ENCODE results near the gene ASIC2.

Gene ASIC2

GRCh38 chr17:33082529-33083173, 210.4 kb downstream of the ASIC2 start:
- ATAC-seq: no peak

DNA sequence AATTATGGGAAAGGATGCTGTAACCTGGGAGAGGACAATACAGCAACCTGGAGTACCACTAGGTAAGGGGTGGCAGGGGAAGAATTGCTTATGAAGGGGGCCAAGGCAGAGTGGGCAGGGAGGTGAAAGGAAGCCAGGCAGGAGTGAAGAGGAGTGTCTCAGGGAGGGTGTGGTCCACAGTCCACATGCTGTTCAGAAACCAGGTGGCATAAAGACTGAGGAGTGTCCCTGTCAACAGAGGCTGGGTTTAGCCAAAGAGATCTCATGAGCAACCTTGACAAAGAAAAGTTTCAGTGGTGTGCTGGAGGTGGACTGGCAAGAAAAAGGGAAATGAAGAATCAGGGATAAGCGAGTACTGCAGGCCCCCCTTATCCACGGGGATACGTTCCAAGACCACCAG, 213.0 kb downstream of the ASIC2 start:
- H3K27ac Mint-ChIP-seq: no peak overlapping the region
- no peaks in the 10 kb centered on the region for H3K4me1 Mint-ChIP-seq
- H3K4me3 Mint-ChIP-seq: no peak overlapping the region
- ATAC-seq (no peak), DNase-seq (ENCODE audit: low spot score in 2 of 2) (no peak)
- no peaks in the 10 kb centered on the region for H3K36me3 Mint-ChIP-seq
- no peaks in the 10 kb centered on the region for H3K9me3 Mint-ChIP-seq

More at GRCh38 chr17:33082529-33083173, 210.4 kb downstream of the ASIC2 start:
- Mint-ChIP-seq H3K36me3 (no peaks in the 10 kb centered on the region), H3K4me1 (no peaks in the 10 kb centered on the region), H3K4me3 (no peak overlapping the region), H3K27ac (no peak overlapping the region), H3K9me3 (no peaks in the 10 kb centered on the region)
- no peak for DNase-seq (ENCODE audit: low spot score in 2 of 2)

GRCh38 chr17:33079201-33079600, 213.9 kb downstream of the ASIC2 start:
- no peaks in the 10 kb centered on the region for H3K4me1 Mint-ChIP-seq
- no peaks in the 10 kb centered on the region for H3K36me3 Mint-ChIP-seq
- no peak overlapping the region for H3K4me3 Mint-ChIP-seq
- no peaks in the 10 kb centered on the region for H3K9me3 Mint-ChIP-seq
- no peak for DNase-seq (ENCODE audit: low spot score in 2 of 2)
- no peak for ATAC-seq
- H3K27ac Mint-ChIP-seq: no peak overlapping the region

DNA sequence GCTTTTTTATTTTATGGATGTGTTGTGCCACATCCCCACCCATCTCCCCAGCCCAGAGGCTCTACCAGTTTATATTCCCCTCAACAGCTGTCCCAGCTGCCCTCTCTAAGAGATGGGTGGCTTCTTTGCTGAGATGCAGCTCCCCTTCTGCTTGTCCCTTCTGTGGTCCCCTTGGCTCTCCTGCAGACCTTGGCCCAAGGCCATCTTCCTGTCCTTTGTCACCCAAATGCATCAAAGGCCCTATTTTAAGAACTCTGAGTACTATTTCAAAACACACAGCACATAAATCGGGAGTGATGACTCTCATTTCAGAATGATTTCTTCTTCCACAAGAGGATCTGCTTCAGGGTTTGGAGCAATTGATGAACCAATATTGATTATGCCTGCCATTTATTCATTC, 216.1 kb downstream of the ASIC2 start:
- Mint-ChIP-seq H3K4me1 (no peaks in the 10 kb centered on the region), H3K27ac (no peak overlapping the region), H3K4me3 (no peak overlapping the region), H3K36me3 (no peaks in the 10 kb centered on the region), H3K9me3 (no peaks in the 10 kb centered on the region)
- ATAC-seq: no peak
- no peak for DNase-seq (ENCODE audit: low spot score in 2 of 2)

GRCh38 chr17:33073416-33073815, 219.7 kb downstream of the ASIC2 start:
- H3K27ac Mint-ChIP-seq: no peak overlapping the region
- ATAC-seq: no peak
- no peaks in the 10 kb centered on the region for H3K36me3 Mint-ChIP-seq
- no peaks in the 10 kb centered on the region for H3K4me1 Mint-ChIP-seq
- H3K4me3 Mint-ChIP-seq: no peak overlapping the region
- H3K9me3 Mint-ChIP-seq: no peaks in the 10 kb centered on the region
- DNase-seq (ENCODE audit: low spot score in 2 of 2): no peak

GRCh38 chr17:33072421-33073161, 220.5 kb downstream of the ASIC2 start:
- no peaks in the 10 kb centered on the region for H3K36me3 Mint-ChIP-seq
- no peaks in the 10 kb centered on the region for H3K9me3 Mint-ChIP-seq
- ATAC-seq (no peak), DNase-seq (ENCODE audit: low spot score in 2 of 2) (no peak)
- H3K4me1 Mint-ChIP-seq: no peaks in the 10 kb centered on the region
- no peak overlapping the region for H3K4me3 Mint-ChIP-seq
- H3K27ac Mint-ChIP-seq: no peak overlapping the region

GRCh38 chr17:33071656-33072055, 221.4 kb downstream of the ASIC2 start:
- H3K27ac Mint-ChIP-seq: no peak overlapping the region
- ATAC-seq: no peak

DNA sequence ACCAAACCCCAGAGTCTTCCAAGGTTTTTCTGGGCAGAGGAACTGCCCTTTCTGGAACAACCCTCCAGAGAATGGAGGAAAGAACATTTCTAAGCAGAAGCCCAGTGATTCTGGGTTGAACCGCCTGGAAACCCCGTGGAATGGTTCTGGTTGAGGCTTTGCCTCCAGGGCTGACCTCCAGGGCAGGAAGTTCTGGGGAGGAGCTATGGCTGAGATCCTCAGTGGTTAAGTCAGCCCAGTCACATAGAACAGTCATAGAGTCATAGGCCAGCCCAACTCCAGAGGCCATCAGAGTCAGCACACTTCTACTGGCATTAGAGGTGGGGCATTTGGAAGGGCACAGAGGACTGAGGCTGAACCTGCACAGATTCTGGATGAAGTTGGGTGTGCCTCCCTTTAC, 235.5 kb downstream of the ASIC2 start:
- Mint-ChIP-seq H3K4me3 (no peak overlapping the region), H3K4me1 (no peaks in the 10 kb centered on the region), H3K9me3 (no peaks in the 10 kb centered on the region), H3K27ac (no peak overlapping the region), H3K36me3 (no peaks in the 10 kb centered on the region)
- peak; percentile 32 for ATAC-seq
- no peak for DNase-seq (ENCODE audit: low spot score in 2 of 2)

More at GRCh38 chr17:33071656-33072055, 221.4 kb downstream of the ASIC2 start:
- H3K9me3 Mint-ChIP-seq: no peaks in the 10 kb centered on the region
- no peak overlapping the region for H3K4me3 Mint-ChIP-seq
- H3K36me3 Mint-ChIP-seq: no peaks in the 10 kb centered on the region
- no peak for DNase-seq (ENCODE audit: low spot score in 2 of 2)
- H3K4me1 Mint-ChIP-seq: no peaks in the 10 kb centered on the region

GRCh38 chr17:33056399-33057146, 236.5 kb downstream of the ASIC2 start:
- Mint-ChIP-seq H3K36me3 (no peaks in the 10 kb centered on the region), H3K4me1 (no peaks in the 10 kb centered on the region), H3K4me3 (no peak overlapping the region), H3K9me3 (no peaks in the 10 kb centered on the region), H3K27ac (no peak overlapping the region)
- no peak for DNase-seq (ENCODE audit: low spot score in 2 of 2)
- no peak for ATAC-seq

GRCh38 chr17:33055746-33056145, 237.3 kb downstream of the ASIC2 start:
- H3K9me3 Mint-ChIP-seq: no peaks in the 10 kb centered on the region
- H3K36me3 Mint-ChIP-seq: no peaks in the 10 kb centered on the region
- DNase-seq (ENCODE audit: low spot score in 2 of 2): no peak
- H3K4me1 Mint-ChIP-seq: no peaks in the 10 kb centered on the region
- H3K4me3 Mint-ChIP-seq: no peak overlapping the region
- no peak for ATAC-seq
- H3K27ac Mint-ChIP-seq: no peak overlapping the region

DNA sequence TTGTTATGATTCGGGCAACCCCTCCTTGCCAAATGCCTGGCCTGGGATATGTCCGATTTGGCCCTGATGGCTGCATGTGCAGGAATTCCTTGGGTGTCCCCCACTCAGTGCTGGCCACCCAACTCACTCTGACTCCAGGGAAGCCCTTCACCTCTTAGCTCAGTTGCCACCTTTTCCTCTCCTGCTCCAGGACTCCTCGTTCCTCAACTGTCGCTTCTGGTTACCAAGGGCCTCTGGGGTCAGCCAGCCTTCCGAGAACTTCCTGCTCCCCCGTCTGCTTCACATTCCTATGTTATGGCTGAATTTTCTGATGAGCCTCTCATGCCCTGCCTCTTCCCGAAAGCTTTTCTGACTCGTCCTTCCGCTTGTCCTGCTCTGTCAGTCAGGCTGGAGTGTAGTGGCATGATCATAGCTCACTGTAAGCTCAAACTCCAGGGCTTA, 237.9 kb downstream of the ASIC2 start:
- Mint-ChIP-seq H3K36me3 (no peaks in the 10 kb centered on the region), H3K9me3 (no peaks in the 10 kb centered on the region), H3K4me3 (no peak overlapping the region), H3K4me1 (no peaks in the 10 kb centered on the region), H3K27ac (no peak overlapping the region)
- ATAC-seq (no peak), DNase-seq (ENCODE audit: low spot score in 2 of 2) (no peak)

- no peak overlapping the region for H3K27ac Mint-ChIP-seq
Measured at GRCh38 chr17:33054412-33054811, 238.7 kb downstream of the ASIC2 start.

DNA sequence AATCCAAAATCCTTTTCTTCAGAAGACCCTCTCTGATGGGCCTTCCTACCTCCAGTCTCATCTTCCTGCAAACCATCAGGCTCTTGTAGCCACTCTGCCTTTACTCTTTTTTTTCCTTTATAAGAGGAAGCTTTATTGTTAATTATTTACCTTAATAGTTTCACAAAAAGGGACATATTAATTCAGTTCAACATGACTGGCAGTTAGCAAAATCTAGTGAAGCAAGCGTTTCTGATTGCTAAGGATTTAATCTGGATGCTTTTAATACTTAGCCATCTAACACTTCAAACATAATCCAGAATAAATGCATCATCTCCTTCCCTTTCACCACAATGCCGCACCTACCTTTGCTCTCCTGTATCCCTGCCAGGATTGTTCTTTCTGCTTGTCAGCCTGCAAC, 239.4 kb downstream of the ASIC2 start:
- H3K4me1 Mint-ChIP-seq: no peaks in the 10 kb centered on the region
- DNase-seq (ENCODE audit: low spot score in 2 of 2) (no peak), ATAC-seq (no peak)
- no peaks in the 10 kb centered on the region for H3K9me3 Mint-ChIP-seq
- H3K36me3 Mint-ChIP-seq: no peaks in the 10 kb centered on the region
- H3K4me3 Mint-ChIP-seq: no peak overlapping the region
- H3K27ac Mint-ChIP-seq: no peak overlapping the region

More at GRCh38 chr17:33054412-33054811, 238.7 kb downstream of the ASIC2 start:
- Mint-ChIP-seq H3K4me1 (no peaks in the 10 kb centered on the region), H3K9me3 (no peaks in the 10 kb centered on the region), H3K36me3 (no peaks in the 10 kb centered on the region), H3K4me3 (no peak overlapping the region)
- DNase-seq (ENCODE audit: low spot score in 2 of 2) (no peak), ATAC-seq (no peak)

- ATAC-seq (no peak), DNase-seq (ENCODE audit: low spot score in 2 of 2) (no peak)
- Mint-ChIP-seq H3K36me3 (no peaks in the 10 kb centered on the region), H3K27ac (no peak overlapping the region), H3K4me3 (no peak overlapping the region), H3K4me1 (no peaks in the 10 kb centered on the region), H3K9me3 (no peaks in the 10 kb centered on the region)
Measured at GRCh38 chr17:33052856-33053255, 240.2 kb downstream of the ASIC2 start.

DNA sequence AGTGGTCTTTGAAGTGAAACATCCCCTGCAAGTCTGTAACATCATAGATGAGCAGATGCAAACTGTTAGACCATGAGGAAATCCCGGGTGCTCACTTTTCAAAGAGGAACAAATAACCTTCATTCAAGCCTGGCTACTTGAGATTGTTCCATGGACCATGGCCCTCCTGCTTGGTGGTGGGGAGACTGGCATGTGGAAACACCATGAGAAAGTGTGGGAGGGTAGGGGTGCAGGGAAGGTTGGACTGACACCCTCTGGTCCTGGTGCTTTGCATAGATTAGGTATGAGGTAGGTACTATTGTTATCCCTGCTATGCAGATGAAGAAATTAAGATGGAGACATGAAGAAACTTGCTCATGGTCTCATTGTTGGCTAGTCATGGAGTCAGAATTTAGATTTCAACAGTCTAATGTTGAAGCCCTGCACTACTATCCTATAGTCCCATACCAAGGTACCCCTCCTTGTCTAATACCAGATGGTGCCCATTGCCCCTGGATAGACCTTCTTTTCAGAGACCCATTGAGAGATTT, 242.4 kb downstream of the ASIC2 start:
- Mint-ChIP-seq H3K36me3 (no peaks in the 10 kb centered on the region), H3K4me3 (no peak overlapping the region), H3K9me3 (no peaks in the 10 kb centered on the region), H3K4me1 (no peaks in the 10 kb centered on the region), H3K27ac (no peak overlapping the region)
- DNase-seq (ENCODE audit: low spot score in 2 of 2): no peak
- no peak for ATAC-seq

Data from stimulated activated effector memory CD8-positive, alpha-beta T cell treated with anti-CD3 and anti-CD28 coated beads, Interleukin-12 subunit alpha, Interleukin-12 subunit beta, amount 100 ng/mL, for 72 hours (primary cell).